GM13976 (cell line): Measurements from ENCODE around the gene IL1RL2.

ENCODE experiments used
- DNase-seq: peaks from one replicate; pipeline ENCODE4 v3.0.0; 2012; ENCODE audit warnings: low spot score
- CTCF ChIP-seq: IDR thresholded peaks from 2 replicates; pipeline ENCODE4 v1.5.1; 2012; ENCODE audit warnings: borderline replicate concordance, mild to moderate bottlenecking; ENCODE audit not compliant: insufficient read depth; ENCODE audit errors: extremely low read depth, missing control alignments, control extremely low read depth
- in situ Hi-C: fragments of 300-500 bp; cut with MboI; formaldehyde crosslinking; loops from one replicate; pipeline ENCODE4 v1.12.0; 2022; ENCODE audit warnings: low sequenced_read_pairs, mixed read lengths, inconsistent platforms; ENCODE audit not compliant: unreplicated experiment

IL1RL2 gene

GRCh38 chr2:102206666-102207341 is 20.0 kb downstream of the IL1RL2 start:
- no peak for TF ChIP-seq CTCF
- no peak for DNase-seq

GRCh38 chr2:102208774-102209173 is 22.0 kb downstream of the IL1RL2 start:
- TF ChIP-seq CTCF: no peak
- no peak for DNase-seq
- in situ Hi-C loops: no loop called here

More at GRCh38 chr2:102206666-102207341, 20.0 kb downstream of the IL1RL2 start:
- in situ Hi-C loops: no loop called here

- TF ChIP-seq CTCF: no peak
- DNase-seq: no peak
- in situ Hi-C loops: no loop called here
Observed at GRCh38 chr2:102209474-102209873, 22.7 kb downstream of the IL1RL2 start.

GRCh38 chr2:102217032-102217431 is 30.2 kb downstream of the IL1RL2 start:
- TF ChIP-seq CTCF: no peak
- no peak for DNase-seq
- in situ Hi-C loops: no loop called here

- no peak for DNase-seq
- in situ Hi-C loops: no loop called here
- TF ChIP-seq CTCF: no peak
Observed at GRCh38 chr2:102224824-102225739, 38.3 kb downstream of the IL1RL2 start.

GRCh38 chr2:102226171-102226570 is 39.3 kb downstream of the IL1RL2 start:
- DNase-seq: no peak
- no peak for TF ChIP-seq CTCF
- in situ Hi-C loops: no loop called here
